ENCODE data around the gene ABHD8. TPM values are rescaled to one million over a fixed set of nuclear protein-coding genes. Genes with fewer than 3 reads are reported as not detected.

ABHD8 gene
- total RNA-seq, 2 donors from 2014 or later: 11.8 to 15.8 TPM

DNA sequence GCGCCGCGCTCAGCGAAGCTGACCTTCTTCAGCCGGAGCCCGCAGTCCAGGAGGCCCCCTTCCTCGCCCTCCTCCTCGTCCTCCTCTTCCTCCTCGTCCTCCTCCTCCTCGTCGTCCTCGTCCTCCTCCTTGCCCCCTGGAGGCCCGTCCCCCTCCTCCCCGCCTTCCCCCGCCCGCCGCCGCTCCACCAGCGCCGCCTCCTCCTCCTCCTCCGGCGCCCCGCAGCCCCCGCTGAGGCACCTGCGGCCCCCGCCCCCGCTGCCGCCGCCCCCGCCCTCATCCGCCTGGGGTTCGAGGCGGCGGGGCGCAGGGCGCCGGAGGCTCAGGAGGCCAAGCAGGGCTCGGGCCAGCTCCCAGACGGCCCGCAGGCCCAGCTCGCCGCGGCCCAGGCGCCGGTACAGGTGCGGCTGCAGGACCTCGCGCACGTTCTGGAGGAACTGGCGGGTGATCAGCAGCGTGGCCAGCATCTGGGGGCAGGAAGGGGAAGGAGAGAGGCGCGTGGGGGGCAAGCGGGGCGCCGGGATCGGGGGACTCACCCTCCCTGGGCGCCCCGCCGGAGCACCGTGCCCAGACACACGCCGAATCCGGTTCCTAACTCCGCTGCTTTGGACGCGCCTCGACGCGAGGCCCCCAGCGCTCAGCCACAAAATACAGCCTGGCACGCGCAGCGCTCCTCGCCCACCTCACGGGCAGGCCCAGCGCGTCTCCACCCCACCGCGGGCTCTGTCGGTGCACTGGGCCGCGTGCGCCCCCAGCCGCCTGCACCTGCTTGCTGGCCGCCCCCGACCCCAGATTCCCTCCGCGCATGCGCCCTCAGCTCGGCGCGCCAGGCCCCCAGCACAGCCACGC is 25.5 kb upstream of the ABHD8 start:
- Histone ChIP-seq H3K4me1 (peaks cover 0 to 32% of the 10 kb centered on the region in 2 donors), H3K4me3 (peak overlapping the region; percentile 24 to 35), H3K36me3 (no peaks in the 10 kb centered on the region), H3K27me3 (no peaks in the 10 kb centered on the region), H3K9me3 (no peaks in the 10 kb centered on the region), H3K27ac (no peak overlapping the region)
- DNase-seq (ENCODE audit: low spot score): no peak
- TF ChIP-seq, protein P1, sequence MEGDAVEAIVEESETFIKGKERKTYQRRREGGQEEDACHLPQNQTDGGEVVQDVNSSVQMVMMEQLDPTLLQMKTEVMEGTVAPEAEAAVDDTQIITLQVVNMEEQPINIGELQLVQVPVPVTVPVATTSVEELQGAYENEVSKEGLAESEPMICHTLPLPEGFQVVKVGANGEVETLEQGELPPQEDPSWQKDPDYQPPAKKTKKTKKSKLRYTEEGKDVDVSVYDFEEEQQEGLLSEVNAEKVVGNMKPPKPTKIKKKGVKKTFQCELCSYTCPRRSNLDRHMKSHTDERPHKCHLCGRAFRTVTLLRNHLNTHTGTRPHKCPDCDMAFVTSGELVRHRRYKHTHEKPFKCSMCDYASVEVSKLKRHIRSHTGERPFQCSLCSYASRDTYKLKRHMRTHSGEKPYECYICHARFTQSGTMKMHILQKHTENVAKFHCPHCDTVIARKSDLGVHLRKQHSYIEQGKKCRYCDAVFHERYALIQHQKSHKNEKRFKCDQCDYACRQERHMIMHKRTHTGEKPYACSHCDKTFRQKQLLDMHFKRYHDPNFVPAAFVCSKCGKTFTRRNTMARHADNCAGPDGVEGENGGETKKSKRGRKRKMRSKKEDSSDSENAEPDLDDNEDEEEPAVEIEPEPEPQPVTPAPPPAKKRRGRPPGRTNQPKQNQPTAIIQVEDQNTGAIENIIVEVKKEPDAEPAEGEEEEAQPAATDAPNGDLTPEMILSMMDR (IDR thresholded peaks at IDR 0.05): no peak

DNA sequence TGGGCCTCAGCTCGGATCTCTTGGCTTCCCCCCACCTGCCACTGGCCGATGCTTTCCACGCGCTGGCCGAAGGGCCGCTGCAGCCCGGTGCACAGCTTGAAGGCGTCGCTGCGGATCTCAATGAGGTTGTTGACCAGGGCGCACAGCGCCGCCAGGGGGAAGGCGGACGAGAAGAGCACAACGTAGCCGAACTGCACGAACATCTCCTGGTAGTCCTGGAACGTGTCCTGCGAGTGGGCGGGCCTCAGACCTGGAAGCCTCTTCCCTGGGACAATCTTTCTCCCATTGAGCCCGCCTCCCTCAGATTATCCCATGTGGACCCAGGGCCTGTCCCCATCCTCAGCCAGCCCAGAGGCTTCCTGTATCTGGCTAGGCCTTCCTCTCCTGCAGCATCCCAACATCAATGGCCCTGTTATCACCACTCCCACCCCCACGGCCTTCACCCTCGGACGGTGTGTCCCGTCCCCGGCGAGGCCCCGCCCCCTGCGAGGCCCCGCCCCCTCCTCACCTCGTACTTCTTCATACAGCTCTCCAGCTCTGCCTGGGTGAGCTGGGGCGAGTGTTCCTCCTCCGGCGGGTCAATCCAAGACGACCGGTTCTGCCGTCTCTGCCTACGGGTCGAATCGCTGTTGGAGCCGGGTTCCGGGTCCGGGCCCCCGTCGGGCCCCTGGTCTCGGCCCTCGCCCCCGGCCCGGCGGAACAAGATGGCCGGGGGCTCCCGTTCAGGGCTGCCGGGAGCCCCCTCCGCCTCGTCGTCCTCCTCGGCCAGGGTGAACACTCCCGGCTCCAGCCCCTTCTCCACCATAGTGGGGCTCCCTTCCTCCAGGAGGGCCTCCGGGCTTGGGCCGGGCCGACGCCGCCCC is 24.7 kb upstream of the ABHD8 start:
- H3K27ac ChIP-seq: no peak overlapping the region
- H3K9me3 ChIP-seq: no peaks in the 10 kb centered on the region
- no peaks in the 10 kb centered on the region for H3K36me3 ChIP-seq
- H3K4me1 ChIP-seq: peaks cover 0 to 32% of the 10 kb centered on the region in 2 donors
- DNase-seq (ENCODE audit: low spot score): no peak
- H3K4me3 ChIP-seq: peak overlapping the region; percentile 24 to 35
- no peaks in the 10 kb centered on the region for H3K27me3 ChIP-seq
- TF ChIP-seq, protein P1 (IDR thresholded peaks at IDR 0.05): peak in 1 of 2 donors; percentile 9

DNA sequence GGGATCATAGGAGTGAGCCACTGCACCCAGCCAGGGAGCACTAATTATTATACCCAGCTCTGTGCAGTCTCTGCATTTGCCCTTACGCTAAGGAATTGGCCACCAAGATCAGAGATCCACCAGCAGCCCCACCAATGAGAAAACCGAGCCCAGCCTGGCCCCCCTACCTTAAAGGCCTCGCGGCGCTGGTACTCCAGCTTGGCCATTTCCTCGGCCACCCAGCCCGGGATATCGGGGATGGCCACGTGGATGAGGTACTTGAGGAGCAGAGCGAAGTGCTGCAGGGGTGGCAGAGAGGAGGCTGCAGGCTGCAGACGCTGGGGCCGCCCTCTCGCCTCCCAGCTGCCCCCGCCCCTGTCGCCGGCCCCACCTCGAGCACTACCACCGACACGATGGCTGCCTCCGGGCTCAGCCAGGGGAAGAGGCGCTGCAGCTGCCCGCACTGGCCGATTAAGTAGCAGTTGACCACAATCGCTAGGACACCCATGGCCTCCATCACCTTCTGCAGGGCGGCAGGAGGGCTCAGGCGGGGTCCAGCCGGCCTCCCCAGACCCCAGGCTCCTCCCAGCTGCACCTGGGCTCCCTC is 23.9 kb upstream of the ABHD8 start:
- Histone ChIP-seq H3K27ac (no peak overlapping the region), H3K27me3 (no peaks in the 10 kb centered on the region), H3K4me1 (peaks cover 0 to 34% of the 10 kb centered on the region in 2 donors), H3K36me3 (peaks cover under 1% of the 10 kb centered on the region), H3K9me3 (no peaks in the 10 kb centered on the region), H3K4me3 (no peak overlapping the region)
- TF ChIP-seq, protein P1 (IDR thresholded peaks at IDR 0.05): no peak
- DNase-seq (ENCODE audit: low spot score): no peak

DNA sequence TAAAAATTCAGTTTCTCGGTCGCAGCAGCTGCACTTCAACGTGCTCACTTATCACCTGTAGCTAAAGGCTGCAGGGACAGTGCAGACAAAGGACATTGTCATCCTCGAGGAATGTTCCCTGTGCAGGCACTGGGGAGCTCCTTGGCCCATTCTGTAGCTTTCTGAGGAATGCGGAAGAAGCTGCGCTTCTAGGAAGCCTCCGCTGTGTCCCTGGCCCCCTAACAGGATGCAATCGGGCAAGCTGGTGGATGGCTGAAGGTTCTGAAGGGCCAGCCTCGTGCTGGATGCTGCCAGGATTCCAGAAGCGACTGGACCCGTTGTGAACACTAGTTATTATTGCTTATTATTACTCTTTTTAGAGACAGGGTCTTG is 23.4 kb upstream of the ABHD8 start:
- TF ChIP-seq, protein P1 (IDR thresholded peaks at IDR 0.05): no peak
- no peaks in the 10 kb centered on the region for H3K9me3 ChIP-seq
- DNase-seq (ENCODE audit: low spot score): no peak
- no peak overlapping the region for H3K27ac ChIP-seq
- no peaks in the 10 kb centered on the region for H3K27me3 ChIP-seq
- peaks cover 0 to 34% of the 10 kb centered on the region in 2 donors for H3K4me1 ChIP-seq
- H3K4me3 ChIP-seq: no peak overlapping the region
- H3K36me3 ChIP-seq: peaks cover 6% of the 10 kb centered on the region

DNA sequence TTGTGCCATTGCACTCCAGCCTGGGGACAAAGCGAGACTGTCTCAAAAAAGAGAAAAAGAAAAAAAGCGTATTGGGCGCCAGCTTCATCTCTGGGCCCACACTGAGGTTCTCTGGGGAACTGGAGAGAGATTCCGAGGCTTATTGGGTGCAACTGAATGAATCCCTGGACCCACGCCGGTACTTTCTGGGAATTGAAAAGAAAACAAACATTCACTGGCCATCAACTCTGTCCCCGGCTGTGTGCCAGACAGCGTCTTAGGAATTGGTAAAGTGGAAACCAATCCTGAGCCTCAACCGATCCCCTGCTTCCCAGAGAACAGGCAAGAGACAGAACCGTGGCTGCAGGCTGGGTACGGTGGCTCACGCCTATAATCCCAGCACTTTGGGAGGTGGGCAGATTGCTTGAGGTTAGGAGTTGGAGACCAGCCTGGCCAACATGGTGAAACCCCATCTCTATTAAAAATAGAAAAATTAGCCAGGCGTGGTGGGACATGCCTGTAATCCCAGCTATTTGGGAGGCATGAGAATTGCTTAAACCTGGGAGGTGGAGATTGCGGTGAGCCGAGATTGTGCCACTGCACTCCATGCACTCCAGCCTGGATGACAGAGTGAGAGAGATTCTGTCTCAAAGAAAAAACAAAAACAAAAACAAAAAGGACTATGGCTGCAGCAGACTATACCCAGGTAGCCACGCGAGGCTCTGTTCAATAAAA is 22.8 kb upstream of the ABHD8 start:
- H3K4me3 ChIP-seq: no peak overlapping the region
- peak; percentile 82 for DNase-seq (ENCODE audit: low spot score)
- peaks cover 10% of the 10 kb centered on the region for H3K36me3 ChIP-seq
- H3K27me3 ChIP-seq: no peaks in the 10 kb centered on the region
- TF ChIP-seq, protein P1 (IDR thresholded peaks at IDR 0.05): no peak
- peaks cover 0 to 34% of the 10 kb centered on the region in 2 donors for H3K4me1 ChIP-seq
- no peak overlapping the region for H3K27ac ChIP-seq
- H3K9me3 ChIP-seq: no peaks in the 10 kb centered on the region
